22Rv1 (cell line): ENCODE results near the gene BRD3.

Source experiments
- H3K27ac ChIP-seq: fragments of 450-650 bp; 2 replicates; pipeline ENCODE4 v1.5.1; 2017
- CTCF ChIP-seq: fragments of 450-650 bp; IDR thresholded peaks from 2 replicates; pipeline ENCODE4 v1.5.1; 2017; ENCODE audit warnings: mild to moderate bottlenecking
- ZFX ChIP-seq: fragments of 450-650 bp; IDR thresholded peaks from 2 replicates; pipeline ENCODE4 v1.6.1; 2017; ENCODE audit warnings: antibody characterized with exemption, borderline replicate concordance

The BRD3 gene

GRCh38 chr9:133981589-133981957 lies 86.3 kb downstream of the BRD3 start:
- no peak for TF ChIP-seq ZFX
- no peak for TF ChIP-seq CTCF
- H3K27ac ChIP-seq, result no peak overlapping the region

DNA sequence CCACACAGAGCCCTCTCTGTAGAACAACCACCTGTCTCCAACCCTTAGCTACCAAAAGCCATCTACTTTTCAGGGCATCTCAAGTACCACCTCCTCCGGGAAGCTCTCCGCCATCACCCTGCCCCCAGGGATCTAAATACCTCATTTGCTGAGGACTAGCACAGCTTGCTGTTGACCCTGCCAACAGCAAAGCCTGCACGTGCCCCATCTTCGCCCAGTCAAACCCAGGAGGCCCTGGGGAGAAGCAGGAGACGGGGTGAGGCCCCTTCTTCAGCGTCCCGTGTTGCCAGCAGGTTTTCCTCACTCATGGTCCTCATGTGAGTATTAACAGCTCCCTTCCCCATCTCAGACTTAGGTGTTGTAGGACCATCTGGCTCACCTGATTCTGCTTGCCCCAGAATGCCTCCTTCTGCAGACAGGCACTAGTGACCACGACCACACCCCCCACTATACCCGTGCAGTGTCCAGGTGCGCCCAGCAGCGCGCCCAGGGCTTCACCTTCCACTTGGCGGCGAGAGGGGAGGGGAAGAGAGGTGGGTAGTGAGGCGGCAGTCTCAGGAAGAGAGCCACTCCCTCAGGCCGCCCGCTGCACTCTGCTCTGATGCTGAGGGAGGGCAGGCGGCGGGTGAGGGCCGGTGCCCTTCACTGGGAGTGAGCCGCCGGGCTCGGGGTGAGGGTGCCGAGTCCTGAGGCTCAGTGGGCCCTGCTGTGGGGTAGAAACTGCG lies 86.8 kb downstream of the BRD3 start:
- no peak overlapping the region for H3K27ac ChIP-seq
- TF ChIP-seq CTCF, result no peak
- no peak for TF ChIP-seq ZFX
